GM12878 (cell line): ENCODE data around the gene CDC16. TPM values are rescaled to one million over a fixed set of nuclear protein-coding genes. Genes with fewer than 3 reads are reported as not detected.

ENCODE experiments used
- ATF3 ChIP-seq: IDR thresholded peaks from 2 replicates; pipeline ENCODE4 v1.6.1; 2011; ENCODE audit warnings: low read depth, mild to moderate bottlenecking, low read length, moderate library complexity, borderline replicate concordance; ENCODE audit errors: extremely low read depth
- E2F4 ChIP-seq: IDR thresholded peaks from 2 replicates; pipeline ENCODE4 v1.6.1; 2012; ENCODE audit warnings: low read depth, low read length, improper control_type of control experiment
- HCFC1 ChIP-seq: fragments of 150-350 bp; IDR thresholded peaks from 2 replicates; pipeline ENCODE4 v1.6.1; 2014; ENCODE audit warnings: low read length
- HDAC6 ChIP-seq: fragments of 200-600 bp; sonication (generic); IDR thresholded peaks from one replicate; pipeline ENCODE4 v1.8.0; 2017; ENCODE audit warnings: antibody characterized with exemption; ENCODE audit not compliant: unreplicated experiment
- IKZF1 ChIP-seq: fragments of 450-650 bp; conservative IDR thresholded peaks from 2 replicates; pipeline ENCODE4 v1.6.1; 2017; ENCODE audit warnings: antibody characterized with exemption, mild to moderate bottlenecking
- MEF2A ChIP-seq: IDR thresholded peaks from 2 replicates; pipeline ENCODE4 v1.6.1; 2011; ENCODE audit warnings: low read depth, mild to moderate bottlenecking, low read length, moderate library complexity; ENCODE audit not compliant: insufficient read depth
- MEF2B ChIP-seq: fragments of 450-650 bp; IDR thresholded peaks from 2 replicates; pipeline ENCODE4 v1.6.1; 2018; ENCODE audit warnings: mild to moderate bottlenecking, moderate library complexity; ENCODE audit not compliant: partially characterized antibody, poor library complexity, severe bottlenecking
- NR2C2 ChIP-seq: IDR thresholded peaks from 2 replicates; pipeline ENCODE4 v1.6.1; 2011; ENCODE audit warnings: borderline replicate concordance, low read depth; ENCODE audit not compliant: control insufficient read depth, insufficient read length
- NR2F1 ChIP-seq: fragments of 450-650 bp; conservative IDR thresholded peaks from 2 replicates; pipeline ENCODE4 v1.6.1; 2017; ENCODE audit warnings: mild to moderate bottlenecking
- POLR2AphosphoS2 ChIP-seq: IDR thresholded peaks from 2 replicates; pipeline ENCODE4 v1.6.1; 2011; ENCODE audit warnings: low read depth, mild to moderate bottlenecking, low read length, improper control_type of control experiment, moderate library complexity
- RUNX3 ChIP-seq: IDR thresholded peaks from 2 replicates; pipeline ENCODE4 v1.6.1; 2012; ENCODE audit warnings: low read length, inconsistent platforms
- TAF1 ChIP-seq: IDR thresholded peaks from 2 replicates; pipeline ENCODE4 v1.6.1; 2011; ENCODE audit warnings: mild to moderate bottlenecking, low read depth, low read length, borderline replicate concordance
- polyA plus RNA-seq, 11 experiments: library from polyadenylated mRNA; depleted of rRNA in 4 of 11; unstranded in 6 of 11; stranded (reverse) in 5 of 11; fragments of >200 nt; fragmentation: Nextera tagmentation in 4 of 11; fragmentation: Illumina TruSeq in 1 of 11; extraction: Ambion mirVana in 4 of 11; extraction: Trizol in 1 of 11; gene quantifications; 1 replicate in 1 of 11; 2 replicates in 10 of 11; pipeline versions ENCODE4 v1.2.1 to v1.2.3, GENCODE V29; 2011 to 2016; ENCODE audit warnings: inconsistent platforms in 2 of 11, missing spikeins in 2 of 11, low read depth in 1 of 11
- total RNA-seq, 4 experiments: library from RNA; depleted of rRNA in 3 of 4; stranded (reverse); fragments of >200 nt in 3 of 4; fragmentation: Illumina TruSeq in 1 of 4; extraction: Trizol in 1 of 4; gene quantifications; 2 replicates each; pipeline versions ENCODE4 v1.2.1 to v1.2.3, GENCODE V29; 2013 to 2021

The CDC16 gene
- total and polyA plus RNA-seq, 10 of the 15 experiments (the other 5 are each of a cell fraction or from before 2014, with no cell fraction given) = 15.4 to 92.9 (median 31.4) TPM

DNA sequence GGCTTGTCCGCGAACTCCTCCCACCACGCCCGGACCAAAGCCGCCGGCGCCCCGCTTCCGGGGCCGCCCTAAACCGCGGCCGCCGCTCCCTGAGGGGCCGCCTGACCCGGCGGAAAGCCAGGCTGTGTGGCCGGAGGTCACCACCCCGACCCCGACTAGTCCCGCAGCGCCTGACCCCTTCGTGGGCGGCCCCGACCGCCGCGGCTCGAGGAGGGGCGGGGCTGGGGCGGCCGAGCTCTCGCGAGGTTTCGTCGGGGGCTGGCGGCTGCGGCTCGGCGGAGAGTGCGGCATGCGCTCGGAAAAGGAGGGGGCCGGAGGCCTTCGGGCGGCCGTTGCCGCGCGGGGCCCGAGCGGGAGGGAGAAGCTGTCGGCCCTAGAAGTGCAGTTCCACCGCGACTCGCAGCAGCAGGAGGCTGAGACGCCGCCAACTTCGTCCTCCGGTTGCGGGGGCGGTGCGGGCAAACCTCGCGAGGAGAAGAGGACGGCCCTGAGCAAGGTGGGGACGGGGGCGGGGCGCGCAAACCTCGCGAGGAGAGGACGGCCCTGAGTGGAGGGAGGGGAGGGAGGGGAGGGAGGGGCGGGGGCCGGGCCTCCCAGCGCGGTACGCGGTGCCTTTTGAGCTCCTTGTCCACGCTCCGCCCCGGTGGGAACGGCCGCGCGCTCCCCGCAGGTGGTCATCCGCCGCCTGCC lies 46.8 kb downstream of the CDC16 start, which contains the start of gene UPF3A (continued):
- TF ChIP-seq TAF1 (peak; percentile 58; the same call in 1 of the 2 replicates), HCFC1 (no peak), IKZF1 (peak; percentile 48), MEF2A (no peak), HDAC6 (no peak), E2F4 (no peak), MEF2B (peak; percentile 54), POLR2AphosphoS2 (peak; percentile 69; the same call in 1 of the 2 replicates), NR2C2 (no peak), RUNX3 (peak; percentile 81), ATF3 (no peak), NR2F1 (peak; percentile 100)
